LoVo (cell line): Measurements from ENCODE around the gene CACNA2D2.
A peak's percentile ranks its signal among the peaks of the same experiment; 100 is the strongest.

ENCODE experiments used
- DNase-seq: peaks from one replicate; pipeline ENCODE4 v3.0.0-alpha.2; 2016; ENCODE audit warnings: low spot score

CACNA2D2 gene

GRCh38 chr3:50427217-50427616 is 76.2 kb downstream of the CACNA2D2 start:
- no peak for DNase-seq

- no peak for DNase-seq
These were observed 77.5 kb downstream of the CACNA2D2 start for GRCh38 chr3:50425911-50426310.

- no peak for DNase-seq
These were observed 79.9 kb downstream of the CACNA2D2 start for GRCh38 chr3:50423543-50423942.

GRCh38 chr3:50422153-50422552 is 81.3 kb downstream of the CACNA2D2 start:
- DNase-seq, result no peak

- DNase-seq, result no peak
These were observed 83.7 kb downstream of the CACNA2D2 start for GRCh38 chr3:50419595-50420370.

- DNase-seq, result no peak
These were observed 84.6 kb downstream of the CACNA2D2 start for GRCh38 chr3:50418850-50419249.

- no peak for DNase-seq
These were observed 85.8 kb downstream of the CACNA2D2 start for GRCh38 chr3:50417637-50418033.

- no peak for DNase-seq
These were observed 86.4 kb downstream of the CACNA2D2 start for GRCh38 chr3:50416736-50417636.

- no peak for DNase-seq
These were observed 87.6 kb downstream of the CACNA2D2 start for GRCh38 chr3:50415816-50416215.

- DNase-seq, result no peak
These were observed 88.4 kb downstream of the CACNA2D2 start for GRCh38 chr3:50415061-50415460.

GRCh38 chr3:50414616-50415015 is 88.8 kb downstream of the CACNA2D2 start:
- no peak for DNase-seq

- DNase-seq, result no peak
These were observed 91.1 kb downstream of the CACNA2D2 start for GRCh38 chr3:50412231-50412754.

- no peak for DNase-seq
These were observed 92.2 kb downstream of the CACNA2D2 start for GRCh38 chr3:50411229-50411628.

GRCh38 chr3:50410608-50411139 is 92.8 kb downstream of the CACNA2D2 start:
- DNase-seq, result no peak

- no peak for DNase-seq
These were observed 93.2 kb downstream of the CACNA2D2 start for GRCh38 chr3:50410185-50410584.

GRCh38 chr3:50408443-50408944 is 94.9 kb downstream of the CACNA2D2 start:
- no peak for DNase-seq

GRCh38 chr3:50406487-50406886 is 96.9 kb downstream of the CACNA2D2 start:
- DNase-seq, result no peak

GRCh38 chr3:50405249-50405648 is 98.2 kb downstream of the CACNA2D2 start:
- DNase-seq, result peak; percentile 14

GRCh38 chr3:50401978-50402595 is 101.3 kb downstream of the CACNA2D2 start:
- DNase-seq, result no peak

GRCh38 chr3:50396502-50396901 is 106.9 kb downstream of the CACNA2D2 start:
- peak; percentile 20 for DNase-seq

GRCh38 chr3:50395070-50395860 is 108.2 kb downstream of the CACNA2D2 start:
- no peak for DNase-seq
